Immature natural killer cell (primary cell): ENCODE measurements around the gene RPH3AL. TPM values are rescaled to one million over a fixed set of nuclear protein-coding genes. Genes with fewer than 3 reads are reported as not detected.

Experiments
- DNase-seq, 3 donors: peaks; one replicate each; pipeline ENCODE4 v3.0.0; 2022; ENCODE audit warnings: mixed read lengths in 1 of 3
- H3K27ac Mint-ChIP-seq, 6 donors: one replicate each; pipeline ENCODE4 v1.8.0; 2020; ENCODE audit warnings: mixed read lengths in 6 of 6, mild to moderate bottlenecking in 5 of 6, inconsistent platforms in 4 of 6, moderate library complexity in 3 of 6
- H3K27me3 Mint-ChIP-seq, 3 donors: one replicate each; pipeline ENCODE4 v1.8.0; 2020 to 2021; ENCODE audit warnings: low read depth in 3 of 3, mild to moderate bottlenecking in 3 of 3, mixed read lengths in 3 of 3, moderate library complexity in 3 of 3, inconsistent platforms in 1 of 3
- H3K36me3 Mint-ChIP-seq, 3 donors: one replicate each; pipeline ENCODE4 v1.8.0; 2020; ENCODE audit warnings: mixed read lengths in 3 of 3, inconsistent platforms in 2 of 3, mild to moderate bottlenecking in 2 of 3
- H3K4me1 Mint-ChIP-seq, 2 donors: one replicate each; pipeline ENCODE4 v1.8.0; 2020; ENCODE audit warnings: inconsistent platforms in 2 of 2, mild to moderate bottlenecking in 2 of 2, mixed read lengths in 2 of 2, moderate library complexity in 1 of 2
- H3K4me3 Mint-ChIP-seq, 5 donors: one replicate each; pipeline ENCODE4 v1.8.0; 2020; ENCODE audit warnings: mild to moderate bottlenecking in 5 of 5, mixed read lengths in 5 of 5, inconsistent platforms in 3 of 5, moderate library complexity in 3 of 5
- H3K9me3 Mint-ChIP-seq, 6 donors: one replicate each; pipeline ENCODE4 v1.8.0; 2020; ENCODE audit warnings: mild to moderate bottlenecking in 6 of 6, mixed read lengths in 6 of 6, inconsistent platforms in 4 of 6, moderate library complexity in 3 of 6
- polyA plus RNA-seq, 3 donors: library from polyadenylated mRNA; unstranded; fragments of 300-500 nt; fragmentation: Illumina TruSeq; gene quantifications; one replicate each; pipeline ENCODE4 v1.2.3, GENCODE V29; 2021

Gene RPH3AL
- polyA plus RNA-seq, 3 donors from 2014 or later: 4.2 to 10.3 (median 4.5) TPM

DNA sequence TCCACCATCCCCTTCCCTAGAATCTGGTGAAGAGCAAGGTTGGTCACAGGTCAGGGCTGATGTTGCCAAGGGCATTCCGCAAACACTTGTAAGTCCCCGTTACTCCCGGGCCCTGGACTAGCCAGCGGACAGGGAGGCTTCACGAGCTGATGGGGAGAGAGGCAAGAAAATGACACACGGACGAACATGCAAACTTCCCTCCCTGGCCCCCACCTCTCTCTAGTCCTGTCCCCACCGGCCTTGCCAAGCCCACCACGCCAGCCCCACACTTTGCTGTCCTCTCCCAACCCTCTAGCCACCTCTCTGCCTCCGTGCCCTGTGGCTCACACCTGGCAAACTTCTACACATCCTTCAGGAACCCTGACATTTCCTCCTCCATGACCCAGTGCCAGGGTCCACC is 54.8 kb downstream of the RPH3AL start:
- Mint-ChIP-seq H3K9me3 (no peaks in the 10 kb centered on the region), H3K36me3 (peaks cover 0 to 13% (median 4%) of the 10 kb centered on the region in 3 donors), H3K27ac (peak overlapping the region in 2 of 6 donors; percentile 24 to 34), H3K4me3 (no peak overlapping the region), H3K4me1 (peaks cover 8 to 11% of the 10 kb centered on the region in 2 donors), H3K27me3 (peaks cover 0 to 10% (median 3%) of the 10 kb centered on the region in 3 donors)
- DNase-seq: no peak

DNA sequence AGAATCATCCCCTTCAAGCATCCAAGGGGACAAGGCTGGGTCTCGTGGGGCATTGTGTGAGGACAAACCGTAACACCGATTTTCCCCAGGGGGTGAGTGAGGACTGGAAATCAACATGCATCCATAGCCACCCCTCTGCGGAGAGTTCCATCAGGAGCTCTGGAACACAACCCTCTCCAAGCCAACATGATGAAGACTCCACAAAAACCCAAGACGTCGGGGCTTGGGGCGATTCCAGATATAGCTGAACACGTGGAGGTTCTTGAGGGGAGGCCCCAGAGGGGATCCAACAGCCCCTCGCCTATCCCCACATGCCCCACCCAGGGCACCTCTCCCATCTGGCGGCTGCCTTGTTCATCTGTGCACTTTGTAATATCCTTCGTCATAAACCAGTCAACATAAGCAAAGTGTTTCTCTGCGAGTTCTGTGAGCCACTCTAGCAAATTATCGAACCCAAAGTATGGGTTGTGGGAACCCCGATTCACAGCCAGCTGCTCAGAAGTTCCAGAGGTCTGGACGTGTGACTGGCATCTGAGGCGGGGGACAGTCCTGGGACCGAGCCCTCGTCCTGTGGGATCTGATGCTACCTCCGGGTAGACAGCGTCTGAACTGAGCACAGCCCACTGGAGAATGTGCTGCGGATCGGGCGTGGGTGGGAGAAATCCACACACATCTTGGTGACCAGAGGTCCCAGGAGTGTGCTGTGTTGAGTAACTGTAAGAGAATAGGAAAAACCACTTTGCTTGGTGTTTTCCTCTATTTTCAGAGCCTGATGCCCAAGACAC is 55.5 kb downstream of the RPH3AL start:
- H3K9me3 Mint-ChIP-seq: no peaks in the 10 kb centered on the region
- peak overlapping the region in 1 of 6 donors; percentile 18 for H3K27ac Mint-ChIP-seq
- H3K4me3 Mint-ChIP-seq: no peak overlapping the region
- peaks cover 0 to 6% (median 3%) of the 10 kb centered on the region in 3 donors for H3K27me3 Mint-ChIP-seq
- H3K4me1 Mint-ChIP-seq: peaks cover 11 to 15% of the 10 kb centered on the region in 2 donors
- H3K36me3 Mint-ChIP-seq: peaks cover 0 to 14% (median 4%) of the 10 kb centered on the region in 3 donors
- no peak for DNase-seq

DNA sequence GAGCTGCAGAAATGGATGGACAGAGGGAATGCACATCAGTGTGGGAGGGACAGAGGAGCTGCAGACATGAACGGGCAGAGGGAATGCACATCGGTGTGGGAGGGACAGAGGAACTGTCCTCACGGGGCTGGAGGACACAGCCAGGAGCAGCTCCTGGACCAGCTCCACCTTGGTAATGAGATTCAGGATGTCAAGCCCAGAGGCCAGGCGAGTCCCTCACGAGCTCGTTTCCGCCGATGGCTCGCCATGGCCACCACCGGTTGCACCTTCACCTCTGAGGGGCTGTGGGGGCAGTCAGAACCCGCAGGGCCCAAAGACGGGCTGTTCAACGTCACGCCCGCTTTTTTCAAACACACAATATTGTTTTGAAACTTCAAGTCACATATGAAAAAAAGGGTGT is 56.2 kb downstream of the RPH3AL start:
- no peak for DNase-seq
- peaks cover 0 to 14% (median 4%) of the 10 kb centered on the region in 3 donors for H3K36me3 Mint-ChIP-seq
- no peak overlapping the region for H3K4me3 Mint-ChIP-seq
- H3K4me1 Mint-ChIP-seq: peaks cover 15 to 18% of the 10 kb centered on the region in 2 donors
- peaks cover 2 to 9% (median 3%) of the 10 kb centered on the region in 3 donors for H3K27me3 Mint-ChIP-seq
- no peaks in the 10 kb centered on the region for H3K9me3 Mint-ChIP-seq
- H3K27ac Mint-ChIP-seq: peak overlapping the region in 1 of 6 donors; percentile 66

DNA sequence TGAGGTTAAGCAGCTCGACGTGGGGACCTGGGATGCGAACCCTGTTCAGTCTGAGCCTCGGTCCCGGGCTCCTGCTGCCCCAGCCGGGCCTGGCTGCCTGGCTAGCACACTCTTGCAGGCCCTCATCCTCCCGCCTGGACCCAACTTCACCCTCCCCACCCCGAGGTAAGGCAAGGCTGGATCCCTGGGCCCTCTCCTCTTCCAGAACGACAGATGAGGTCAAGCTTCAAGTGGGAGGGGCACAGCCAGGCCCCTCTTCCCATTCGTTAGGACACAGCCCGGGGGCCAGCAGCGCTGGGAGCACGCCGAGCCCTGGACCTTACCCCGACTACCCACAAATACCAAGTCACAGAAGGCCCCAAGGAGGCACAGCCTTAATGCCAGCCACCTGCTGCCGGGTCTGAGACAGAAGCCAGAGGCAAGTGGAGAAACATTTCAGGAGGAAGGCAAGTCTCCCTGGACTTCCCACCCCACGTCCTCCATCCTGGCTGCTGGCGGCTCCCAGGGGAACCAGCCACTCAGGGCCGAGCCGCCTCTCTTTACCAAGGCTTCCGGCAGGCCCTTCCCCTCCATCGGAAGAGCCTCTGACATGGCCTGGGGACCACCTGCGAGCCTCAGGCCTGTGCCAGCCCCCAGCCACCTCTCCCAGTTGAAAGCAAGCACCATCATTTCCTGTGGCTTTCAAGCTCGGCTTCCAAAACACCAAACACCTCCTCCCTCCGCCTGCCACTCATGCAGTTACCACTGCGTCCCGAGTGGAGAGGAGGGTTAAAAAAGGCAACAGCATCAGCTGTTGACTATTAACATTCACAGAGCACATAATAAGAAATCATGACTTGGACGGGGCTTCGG is 59.9 kb downstream of the RPH3AL start:
- peak overlapping the region in 5 of 6 donors; percentile 73 to 93 (median 90) for H3K27ac Mint-ChIP-seq
- peak; percentile 65 to 73 (median 69) for DNase-seq
- H3K4me3 Mint-ChIP-seq: peak overlapping the region; percentile 38 to 83 (median 66)

DNA sequence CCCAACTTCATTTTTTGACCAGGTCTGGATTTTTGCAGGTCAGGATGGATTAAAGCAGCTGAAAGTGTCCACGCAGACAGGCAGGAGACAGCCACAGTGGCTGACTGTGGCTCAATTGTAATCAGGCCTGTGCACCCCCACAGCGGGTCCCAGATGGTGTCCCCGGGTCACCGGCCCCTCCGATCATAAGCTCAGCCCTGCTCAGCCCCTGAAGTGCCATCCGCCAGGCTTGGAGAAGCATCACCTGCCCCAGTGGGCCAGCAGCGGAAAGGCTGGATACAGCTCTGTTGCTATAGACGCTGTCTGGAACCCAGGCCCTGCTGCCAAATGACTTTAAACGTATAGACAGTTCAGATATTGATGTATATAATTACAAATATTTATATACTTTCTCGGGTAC is 60.6 kb downstream of the RPH3AL start:
- Mint-ChIP-seq H3K36me3 (peaks cover 0 to 14% (median 4%) of the 10 kb centered on the region in 3 donors), H3K27ac (peak overlapping the region in 4 of 6 donors; percentile 4 to 93 (median 68)), H3K4me1 (peaks cover 23 to 29% of the 10 kb centered on the region in 2 donors), H3K27me3 (peaks cover 5 to 15% (median 8%) of the 10 kb centered on the region in 3 donors), H3K4me3 (no peak overlapping the region), H3K9me3 (no peaks in the 10 kb centered on the region)
- no peak for DNase-seq

More for the DNA sequence above, 59.9 kb downstream of the RPH3AL start:
- H3K27me3 Mint-ChIP-seq: peaks cover 5 to 15% (median 8%) of the 10 kb centered on the region in 3 donors
- peaks cover 0 to 14% (median 4%) of the 10 kb centered on the region in 3 donors for H3K36me3 Mint-ChIP-seq
- H3K9me3 Mint-ChIP-seq: no peaks in the 10 kb centered on the region
- H3K4me1 Mint-ChIP-seq: peaks cover 23 to 29% of the 10 kb centered on the region in 2 donors

DNA sequence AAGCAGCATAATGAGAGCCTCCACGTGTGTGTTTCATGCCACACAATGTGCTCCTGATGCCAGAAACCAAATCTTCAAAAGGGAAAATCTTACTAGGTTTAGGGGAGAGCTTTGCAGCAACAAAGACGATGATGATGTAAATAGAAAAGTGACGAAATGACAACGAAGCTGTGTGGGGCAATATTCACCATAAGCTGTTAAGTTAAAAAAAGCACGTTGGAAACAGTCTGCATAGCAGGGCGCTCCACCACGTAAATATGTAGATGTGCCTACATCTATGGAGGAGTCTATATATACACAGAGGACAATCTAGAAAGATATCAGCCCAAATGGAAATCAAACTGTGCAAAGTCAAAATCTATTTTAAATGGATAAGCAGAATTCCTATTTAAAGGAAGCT is 61.0 kb downstream of the RPH3AL start:
- H3K9me3 Mint-ChIP-seq: no peaks in the 10 kb centered on the region
- H3K27me3 Mint-ChIP-seq: peaks cover 8 to 17% (median 10%) of the 10 kb centered on the region in 3 donors
- no peak for DNase-seq
- no peak overlapping the region for H3K4me3 Mint-ChIP-seq
- H3K4me1 Mint-ChIP-seq: peaks cover 24 to 32% of the 10 kb centered on the region in 2 donors
- H3K27ac Mint-ChIP-seq: peak overlapping the region in 4 of 6 donors; percentile 4 to 93 (median 68)
- peaks cover 0 to 14% (median 4%) of the 10 kb centered on the region in 3 donors for H3K36me3 Mint-ChIP-seq

DNA sequence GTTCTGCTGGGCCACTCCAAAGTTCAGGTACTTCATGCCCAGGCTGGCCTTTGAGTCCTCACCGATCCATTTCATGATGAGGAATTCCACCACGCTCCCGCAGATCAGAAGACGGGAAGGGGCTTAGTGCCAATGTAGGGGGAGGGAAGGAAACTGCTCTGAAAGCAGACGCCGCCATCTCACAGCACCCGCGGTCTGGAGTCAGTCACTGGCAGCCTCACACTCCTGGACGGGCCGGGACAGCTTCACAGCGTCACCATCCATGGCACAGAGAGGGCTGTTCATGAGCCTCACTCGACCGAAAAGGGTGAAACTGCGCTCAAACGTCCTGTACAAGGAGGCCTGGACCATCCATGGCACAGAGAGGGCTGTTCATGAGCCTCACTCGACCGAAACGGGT is 62.0 kb downstream of the RPH3AL start:
- H3K36me3 Mint-ChIP-seq: peaks cover 0 to 14% (median 4%) of the 10 kb centered on the region in 3 donors
- no peak overlapping the region for H3K4me3 Mint-ChIP-seq
- DNase-seq: no peak
- H3K27me3 Mint-ChIP-seq: peaks cover 12 to 20% (median 13%) of the 10 kb centered on the region in 3 donors
- H3K27ac Mint-ChIP-seq: peak overlapping the region in 5 of 6 donors; percentile 45 to 96 (median 56)
- peaks cover 28 to 36% of the 10 kb centered on the region in 2 donors for H3K4me1 Mint-ChIP-seq
- no peaks in the 10 kb centered on the region for H3K9me3 Mint-ChIP-seq

DNA sequence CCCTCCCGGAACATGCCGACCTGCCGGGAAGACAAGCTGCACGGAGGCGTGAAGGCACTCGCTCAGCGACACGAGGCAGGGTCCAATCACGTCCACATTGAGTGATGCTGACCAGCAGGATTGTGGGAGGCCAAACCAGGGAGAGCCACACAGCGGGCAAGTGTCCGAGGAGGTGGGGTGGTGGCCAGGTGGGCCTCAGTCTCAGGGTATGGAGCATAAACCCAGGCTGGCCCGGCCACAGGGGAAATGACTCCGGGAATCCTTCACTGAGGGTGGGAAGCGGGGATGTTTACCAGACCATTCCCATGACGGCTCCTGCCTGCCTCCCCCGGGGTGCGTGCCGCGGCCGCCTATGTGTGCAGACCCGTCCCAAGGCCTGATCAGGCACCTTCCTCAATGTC is 62.5 kb downstream of the RPH3AL start:
- Mint-ChIP-seq H3K36me3 (peaks cover 0 to 14% (median 4%) of the 10 kb centered on the region in 3 donors), H3K9me3 (no peaks in the 10 kb centered on the region), H3K27me3 (peaks cover 12 to 20% (median 16%) of the 10 kb centered on the region in 3 donors), H3K4me3 (no peak overlapping the region), H3K4me1 (peaks cover 28 to 36% of the 10 kb centered on the region in 2 donors), H3K27ac (peak overlapping the region in 4 of 6 donors; percentile 79 to 96 (median 92))
- DNase-seq: no peak

DNA sequence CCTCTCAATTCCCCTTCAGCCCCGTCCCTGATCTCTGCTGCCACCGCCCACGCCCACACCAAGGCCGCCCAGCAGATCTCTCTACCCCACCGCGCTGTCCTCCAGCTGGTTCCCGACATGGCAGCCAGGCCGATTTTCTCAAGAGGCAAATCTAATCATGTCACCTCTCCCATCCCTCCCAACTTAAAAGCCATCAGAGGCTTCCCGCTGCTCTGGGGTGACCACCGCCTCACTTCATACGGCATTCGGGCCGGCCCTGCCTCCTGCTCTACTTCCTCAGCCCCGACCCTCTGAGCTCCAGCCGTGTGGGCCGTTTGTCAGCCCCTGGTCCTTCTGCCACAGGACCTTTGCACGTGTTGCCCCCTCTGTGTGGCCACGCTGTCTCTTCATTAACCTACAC is 63.2 kb downstream of the RPH3AL start:
- Mint-ChIP-seq H3K36me3 (peaks cover 0 to 13% (median 4%) of the 10 kb centered on the region in 3 donors), H3K27ac (peak overlapping the region; percentile 41 to 96 (median 92)), H3K27me3 (peaks cover 12 to 20% (median 16%) of the 10 kb centered on the region in 3 donors), H3K4me3 (peak overlapping the region in 1 of 5 donors; percentile 17), H3K9me3 (no peaks in the 10 kb centered on the region), H3K4me1 (peaks cover 28 to 36% of the 10 kb centered on the region in 2 donors)
- DNase-seq: no peak

DNA sequence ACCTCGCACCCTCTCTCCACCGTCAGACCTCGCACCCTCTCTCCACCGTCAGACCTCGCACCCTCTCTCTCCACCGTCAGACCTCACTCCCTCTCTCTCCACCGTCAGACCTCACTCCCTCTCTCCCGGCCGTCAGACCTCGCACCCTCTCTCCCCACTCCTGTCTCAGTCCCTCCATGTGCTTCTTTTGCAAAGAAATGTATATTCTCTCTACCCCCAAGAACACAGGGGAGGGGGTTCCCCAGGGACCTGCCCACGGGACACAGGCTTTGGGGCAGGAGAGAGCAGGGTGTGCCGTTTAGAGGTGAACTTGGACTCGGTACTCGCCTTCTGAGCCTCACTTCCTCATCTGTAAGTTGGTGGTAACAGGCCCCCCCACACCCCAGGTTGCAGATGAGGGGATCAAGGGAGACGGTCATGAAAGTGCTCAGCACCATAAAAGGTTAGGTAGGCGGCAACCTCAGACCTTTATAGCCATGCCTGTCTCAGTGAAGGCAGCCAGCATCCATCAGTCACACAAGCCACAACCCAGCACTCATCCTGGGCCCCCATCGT is 63.7 kb downstream of the RPH3AL start:
- Mint-ChIP-seq H3K27me3 (peaks cover 12 to 18% (median 16%) of the 10 kb centered on the region in 3 donors), H3K36me3 (peaks cover 0 to 8% (median 4%) of the 10 kb centered on the region in 3 donors), H3K27ac (peak overlapping the region; percentile 76 to 96 (median 92)), H3K9me3 (no peaks in the 10 kb centered on the region), H3K4me3 (peak overlapping the region in 3 of 5 donors; percentile 17 to 40 (median 26)), H3K4me1 (peaks cover 25 to 36% of the 10 kb centered on the region in 2 donors)
- DNase-seq: peak; percentile 60 to 73 (median 69)

DNA sequence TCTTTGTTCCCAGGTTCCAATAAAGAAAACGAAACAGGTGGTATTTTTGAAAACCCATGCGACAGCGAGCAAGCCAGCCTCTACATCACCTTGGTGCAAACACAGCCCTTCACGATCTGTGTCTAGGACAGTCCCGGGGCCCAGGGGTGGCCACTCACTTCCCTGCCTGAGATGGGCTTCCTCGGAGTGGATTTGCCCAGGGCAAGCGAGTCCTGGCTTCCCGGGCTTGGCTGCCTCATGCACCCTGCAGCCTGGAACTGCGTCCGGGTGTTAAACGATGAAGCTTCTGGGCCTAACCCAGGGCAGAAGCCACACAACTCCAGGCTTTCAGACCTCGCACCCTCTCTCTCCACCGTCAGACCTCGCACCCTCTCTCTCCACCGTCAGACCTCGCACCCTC is 66.0 kb downstream of the RPH3AL start:
- Mint-ChIP-seq H3K27ac (peak overlapping the region; percentile 81 to 97 (median 88)), H3K27me3 (peaks cover 10 to 14% (median 12%) of the 10 kb centered on the region in 3 donors), H3K36me3 (no peaks in the 10 kb centered on the region), H3K4me3 (peak overlapping the region in 3 of 5 donors; percentile 9 to 44 (median 38)), H3K4me1 (peaks cover 13 to 20% of the 10 kb centered on the region in 2 donors), H3K9me3 (no peaks in the 10 kb centered on the region)
- peak; percentile 40 to 63 (median 46) for DNase-seq

DNA sequence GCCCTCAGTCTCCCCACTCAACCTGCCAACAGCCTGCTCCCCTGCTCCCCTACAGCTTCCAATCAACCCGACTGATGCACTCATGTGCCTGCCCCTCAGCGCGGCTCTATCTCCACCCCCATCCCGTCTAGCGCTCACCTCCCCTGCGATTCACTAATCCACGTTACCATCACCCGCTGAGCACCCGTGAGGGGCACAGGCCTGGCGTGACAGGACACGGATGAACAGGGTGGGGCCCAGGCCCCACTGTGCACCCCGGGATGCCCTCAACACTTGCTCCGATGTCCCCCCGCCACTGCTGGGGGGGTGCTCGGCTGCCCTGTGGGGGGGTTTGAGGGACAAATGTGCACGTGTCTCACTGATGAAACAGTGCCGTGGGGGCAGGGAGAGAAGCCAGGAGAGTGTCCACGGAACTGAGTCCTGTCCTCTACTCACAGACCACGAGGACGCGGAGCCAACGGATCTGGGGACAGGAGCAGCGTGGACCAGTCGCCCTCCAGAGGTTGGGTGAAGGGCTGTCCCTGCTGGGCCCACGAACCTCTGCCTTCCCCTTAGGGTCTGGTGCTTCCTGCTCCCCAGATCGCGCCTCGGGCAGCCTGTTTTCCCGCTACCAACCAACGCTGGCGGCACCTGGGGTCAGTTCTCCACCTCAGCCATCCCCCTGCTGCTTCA is 66.7 kb downstream of the RPH3AL start:
- Mint-ChIP-seq H3K27ac (peak overlapping the region in 5 of 6 donors; percentile 32 to 97 (median 84)), H3K27me3 (peaks cover 10 to 14% (median 11%) of the 10 kb centered on the region in 3 donors), H3K4me3 (no peak overlapping the region), H3K36me3 (no peaks in the 10 kb centered on the region), H3K4me1 (peaks cover 13 to 18% of the 10 kb centered on the region in 2 donors), H3K9me3 (no peaks in the 10 kb centered on the region)
- DNase-seq: no peak
